ENCODE data around the gene SLC48A1. TPM values are rescaled to one million over a fixed set of nuclear protein-coding genes. Genes with fewer than 3 reads are reported as not detected.

SLC48A1 gene
- total RNA-seq, 1 donor from 2014 or later, result 65.5 TPM

GRCh38 chr12:47735649-47736048, 37.4 kb upstream of the SLC48A1 start:
- H3K4me1 Mint-ChIP-seq (ENCODE audit: unreplicated experiment), result peaks cover 23% of the 10 kb centered on the region
- H3K36me3 Mint-ChIP-seq (ENCODE audit: low read depth, unreplicated experiment), result peaks cover 30% of the 10 kb centered on the region
- peaks cover 16% of the 10 kb centered on the region for H3K27me3 Mint-ChIP-seq (ENCODE audit: unreplicated experiment)
- no peak for DNase-seq (ENCODE audit: low spot score)
- no peak for TF ChIP-seq CTCF (IDR thresholded peaks at IDR 0.05; ENCODE audit: unreplicated experiment)
- H3K27ac Mint-ChIP-seq (ENCODE audit: unreplicated experiment), result no peak overlapping the region
- H3K9me3 Mint-ChIP-seq (ENCODE audit: unreplicated experiment), result no peaks in the 10 kb centered on the region
- no peak overlapping the region for H3K4me3 Mint-ChIP-seq (ENCODE audit: unreplicated experiment)

- peaks cover 30% of the 10 kb centered on the region for H3K36me3 Mint-ChIP-seq (ENCODE audit: low read depth, unreplicated experiment)
- H3K27ac Mint-ChIP-seq (ENCODE audit: unreplicated experiment), result no peak overlapping the region
Measured at GRCh38 chr12:47736216-47736615, 36.8 kb upstream of the SLC48A1 start.

GRCh38 chr12:47736877-47737676, 36.0 kb upstream of the SLC48A1 start:
- H3K27ac Mint-ChIP-seq (ENCODE audit: unreplicated experiment), result no peak overlapping the region
- no peak overlapping the region for H3K4me3 Mint-ChIP-seq (ENCODE audit: unreplicated experiment)
- H3K9me3 Mint-ChIP-seq (ENCODE audit: unreplicated experiment), result no peaks in the 10 kb centered on the region
- peaks cover 23% of the 10 kb centered on the region for H3K4me1 Mint-ChIP-seq (ENCODE audit: unreplicated experiment)
- peaks cover 21% of the 10 kb centered on the region for H3K27me3 Mint-ChIP-seq (ENCODE audit: unreplicated experiment)
- TF ChIP-seq CTCF (IDR thresholded peaks at IDR 0.05; ENCODE audit: unreplicated experiment), result no peak
- DNase-seq (ENCODE audit: low spot score), result no peak
- H3K36me3 Mint-ChIP-seq (ENCODE audit: low read depth, unreplicated experiment), result peaks cover 30% of the 10 kb centered on the region

More at GRCh38 chr12:47736216-47736615, 36.8 kb upstream of the SLC48A1 start:
- H3K4me1 Mint-ChIP-seq (ENCODE audit: unreplicated experiment), result peaks cover 23% of the 10 kb centered on the region
- H3K4me3 Mint-ChIP-seq (ENCODE audit: unreplicated experiment), result no peak overlapping the region
- no peak for TF ChIP-seq CTCF (IDR thresholded peaks at IDR 0.05; ENCODE audit: unreplicated experiment)
- DNase-seq (ENCODE audit: low spot score), result no peak
- peaks cover 16% of the 10 kb centered on the region for H3K27me3 Mint-ChIP-seq (ENCODE audit: unreplicated experiment)
- H3K9me3 Mint-ChIP-seq (ENCODE audit: unreplicated experiment), result no peaks in the 10 kb centered on the region

- Mint-ChIP-seq H3K27me3 (ENCODE audit: unreplicated experiment) (peaks cover 19% of the 10 kb centered on the region), H3K4me3 (ENCODE audit: unreplicated experiment) (no peak overlapping the region), H3K4me1 (ENCODE audit: unreplicated experiment) (peaks cover 23% of the 10 kb centered on the region), H3K27ac (ENCODE audit: unreplicated experiment) (no peak overlapping the region), H3K36me3 (ENCODE audit: low read depth, unreplicated experiment) (peaks cover 31% of the 10 kb centered on the region), H3K9me3 (ENCODE audit: unreplicated experiment) (no peaks in the 10 kb centered on the region)
- no peak for DNase-seq (ENCODE audit: low spot score)
- no peak for TF ChIP-seq CTCF (IDR thresholded peaks at IDR 0.05; ENCODE audit: unreplicated experiment)
Measured at GRCh38 chr12:47737936-47738594, 35.0 kb upstream of the SLC48A1 start.

GRCh38 chr12:47739297-47739696, 33.7 kb upstream of the SLC48A1 start:
- peak overlapping the region; percentile 52 for H3K27ac Mint-ChIP-seq (ENCODE audit: unreplicated experiment)
- H3K4me3 Mint-ChIP-seq (ENCODE audit: unreplicated experiment), result peak overlapping the region; percentile 42
- H3K27me3 Mint-ChIP-seq (ENCODE audit: unreplicated experiment), result peaks cover 18% of the 10 kb centered on the region
- H3K9me3 Mint-ChIP-seq (ENCODE audit: unreplicated experiment), result no peaks in the 10 kb centered on the region
- no peak for DNase-seq (ENCODE audit: low spot score)
- peaks cover 35% of the 10 kb centered on the region for H3K36me3 Mint-ChIP-seq (ENCODE audit: low read depth, unreplicated experiment)
- H3K4me1 Mint-ChIP-seq (ENCODE audit: unreplicated experiment), result peaks cover 26% of the 10 kb centered on the region
- TF ChIP-seq CTCF (IDR thresholded peaks at IDR 0.05; ENCODE audit: unreplicated experiment), result no peak
